Transverse colon (tissue), 4 donors: Measurements from ENCODE around the gene TMC6. TPM values are rescaled to one million over a fixed set of nuclear protein-coding genes. Genes with fewer than 3 reads are reported as not detected.

ENCODE experiments used
- DNase-seq: peaks from one replicate; pipeline ENCODE4 v3.0.0-alpha.2; 2019
- H3K27ac ChIP-seq, 4 donors: fragments of 200-600 bp; sonication (generic); 2 replicates each; pipeline ENCODE4 v1.5.1; 2016 to 2018; ENCODE audit warnings: inconsistent platforms in 4 of 4
- H3K27me3 ChIP-seq: fragments of 200-600 bp; sonication (generic); 2 replicates; pipeline ENCODE4 v1.5.1; 2017; ENCODE audit warnings: inconsistent platforms
- H3K36me3 ChIP-seq, 4 donors: fragments of 200-600 bp; sonication (generic); 2 replicates each; pipeline ENCODE4 v1.5.1; 2017 to 2019; ENCODE audit warnings: inconsistent platforms in 4 of 4
- H3K4me1 ChIP-seq, 4 donors: fragments of 200-600 bp; sonication (generic); 2 replicates each; pipeline ENCODE4 v1.5.1; 2017 to 2020; ENCODE audit warnings: inconsistent platforms in 4 of 4
- H3K4me3 ChIP-seq, 4 donors: fragments of 200-600 bp; sonication (generic); 1 replicate in 1 of 4; 2 replicates in 3 of 4; pipeline versions ENCODE4 v1.5.1 to v1.6.1; 2017 to 2019; ENCODE audit warnings: inconsistent platforms in 4 of 4
- H3K9me3 ChIP-seq, 2 donors: fragments of 200-600 bp; sonication (generic); 2 replicates each; pipeline ENCODE4 v1.5.1; 2017 to 2019; ENCODE audit warnings: inconsistent platforms in 2 of 2
- CTCF ChIP-seq, 5 experiments: fragments of 200-600 bp in 3 of 5; fragments of 450-650 bp in 2 of 5; sonication (generic) in 3 of 5; IDR thresholded peaks; 1 replicate in 2 of 5; 2 replicates in 3 of 5; pipeline ENCODE4 v1.5.1; 2016 to 2017; ENCODE audit warnings: antibody characterized with exemption in 5 of 5, inconsistent platforms in 3 of 5, mild to moderate bottlenecking in 2 of 5, moderate library complexity in 1 of 5
- EP300 ChIP-seq: sonication (generic); formaldehyde crosslinking; IDR thresholded peaks from one replicate; pipeline ENCODE4 v1.6.1; 2017; ENCODE audit warnings: antibody characterized with exemption, low read depth
- POLR2A ChIP-seq: fragments of 450-650 bp; IDR thresholded peaks from one replicate; pipeline ENCODE4 v1.6.1; 2016; ENCODE audit warnings: antibody characterized with exemption, mild to moderate bottlenecking, moderate library complexity
- POLR2AphosphoS5 ChIP-seq, 3 donors: sonication (generic); formaldehyde crosslinking; IDR thresholded peaks; one replicate each; pipeline ENCODE4 v1.6.1; 2016; ENCODE audit warnings: antibody characterized with exemption in 3 of 3
- WGBS, 2 donors: methylation state at CpG; one replicate each; pipeline ENCODE4 v1.1.5; 2018; ENCODE audit warnings: low coverage in 1 of 2; 5-methylcytosine and 5-hydroxymethylcytosine counted together
- in situ Hi-C, 4 donors: fragments of 200-750 bp; cut with MboI; loops; one replicate each; pipeline versions ENCODE4 v1.15.0 to v1.15.1; 2017; ENCODE audit warnings: low sequenced_read_pairs in 3 of 4, low pct_ligation_motif_present in 1 of 4, low pct_unique_long_range_greater_than_20kb in 1 of 4
- intact Hi-C: fragments of 100-400 bp; cut with DNase I; formaldehyde crosslinking; loops from one replicate; pipeline ENCODE4 v1.15.1; 2023; ENCODE audit warnings: low total_unique reads
- total RNA-seq, 4 donors: library from RNA; depleted of rRNA; stranded (reverse); fragments of >200 nt; gene quantifications; one replicate each; pipeline ENCODE4 v1.1.0, GENCODE V29; 2016

TMC6 gene
- total RNA-seq, 4 donors from 2014 or later = 39.7 to 181 (median 68.0) TPM

- Histone ChIP-seq H3K27ac (peak overlapping the region; percentile 85 to 95 (median 92)), H3K27me3 (no peaks in the 10 kb centered on the region), H3K36me3 (no peaks in the 10 kb centered on the region), H3K9me3 (no peaks in the 10 kb centered on the region), H3K4me3 (no peak overlapping the region), H3K4me1 (peaks cover 58 to 82% (median 69%) of the 10 kb centered on the region in 4 donors)
- TF ChIP-seq CTCF (IDR thresholded peaks at IDR 0.05) = no peak
- TF ChIP-seq POLR2A = no peak
- TF ChIP-seq EP300 = no peak
- no peak for TF ChIP-seq POLR2AphosphoS5 (IDR thresholded peaks at IDR 0.05)
- in situ Hi-C loops (loop anchor here in 2 of 4 donors (10.0 kb wide), 1 partner anchor 56 kb away; no protein-coding TSS in a partner anchor), intact Hi-C loops (no loop called here)
- DNase-seq = no peak
- 70 to 80% methylated on average over 2 to 31 of the region's 31 CpGs for WGBS, 2 donors
Measured at GRCh38 chr17:78170692-78171590, 42.4 kb upstream of the TMC6 start.

DNA sequence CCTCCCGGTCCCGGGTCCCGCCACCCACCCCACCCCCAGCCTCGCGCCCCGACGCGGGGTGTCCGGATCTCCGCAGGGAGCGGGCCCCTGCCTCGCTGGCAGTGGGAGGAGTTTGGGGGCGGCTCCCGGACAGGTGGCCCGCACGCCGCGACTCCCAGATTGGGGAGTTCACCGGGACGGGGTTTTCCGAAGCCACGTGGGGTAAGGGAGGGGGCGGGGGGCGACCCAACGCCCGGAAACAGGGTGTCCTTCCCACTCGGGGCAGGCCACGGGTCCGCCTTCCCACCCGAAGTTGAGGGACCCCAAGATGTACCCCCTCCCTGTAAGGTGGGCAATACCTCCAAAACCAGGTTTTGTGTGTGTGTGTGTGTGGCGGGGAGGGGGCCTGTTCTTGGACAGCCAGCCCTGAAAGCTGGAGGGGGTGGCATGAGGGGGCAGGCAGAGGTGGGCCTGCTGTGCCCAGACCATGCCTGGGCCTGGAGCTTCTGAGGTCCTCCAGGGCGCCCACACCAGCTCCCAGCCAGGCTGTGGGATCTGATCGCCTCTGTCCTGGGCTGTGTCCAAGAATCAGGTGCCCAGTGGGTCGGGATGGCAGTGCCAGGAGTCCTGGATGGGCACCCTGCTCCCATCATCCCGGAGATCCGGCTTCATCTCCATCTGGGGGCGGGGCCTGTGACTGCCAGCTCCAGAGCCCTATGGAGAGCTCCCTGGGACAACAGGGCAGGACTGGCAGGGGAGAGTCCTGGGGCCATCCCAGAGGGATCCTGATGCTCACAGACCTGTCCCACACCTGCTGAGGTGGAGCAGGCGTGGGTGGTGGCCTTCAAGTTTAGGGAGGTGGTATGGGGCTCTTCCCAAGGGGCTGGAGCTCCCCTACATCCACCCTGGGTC lies 40.6 kb upstream of the TMC6 start:
- H3K9me3 ChIP-seq = no peaks in the 10 kb centered on the region
- H3K36me3 ChIP-seq = no peaks in the 10 kb centered on the region
- peak; percentile 85 for DNase-seq
- intact Hi-C loops (no loop called here), in situ Hi-C loops (no loop called here)
- whole genome bisulfite sequencing, 2 donors = 12% methylated on average over 23 of the region's 38 CpGs; no CpG with 5 or more reads in 1 of the 2 donors
- no peak for TF ChIP-seq POLR2A
- no peak for TF ChIP-seq EP300
- no peak for TF ChIP-seq POLR2AphosphoS5 (IDR thresholded peaks at IDR 0.05)
- no peak for TF ChIP-seq CTCF (IDR thresholded peaks at IDR 0.05)
- no peaks in the 10 kb centered on the region for H3K27me3 ChIP-seq
- H3K4me1 ChIP-seq = peaks cover 40 to 64% (median 52%) of the 10 kb centered on the region in 4 donors
- peak overlapping the region; percentile 69 to 96 (median 93) for H3K4me3 ChIP-seq
- peak overlapping the region; percentile 90 to 95 (median 92) for H3K27ac ChIP-seq

- peak within 1 kb of the TSS; percentile 69 to 96 (median 93) for H3K4me3 ChIP-seq
- peak; percentile 91 for DNase-seq
- peak within 1 kb of the TSS; percentile 90 to 95 (median 92) for H3K27ac ChIP-seq
- H3K27me3 ChIP-seq = no peaks in the 10 kb centered on the region
- no peaks in the 10 kb centered on the region for H3K9me3 ChIP-seq
- peaks cover 33 to 56% (median 44%) of the 10 kb centered on the region in 4 donors for H3K4me1 ChIP-seq
- in situ Hi-C loops = no loop called here
- WGBS, 2 donors = 0% methylated on average over 46 of the region's 84 CpGs; no CpG with 5 or more reads in 1 of the 2 donors
- intact Hi-C loops = no loop called here
- no peak for TF ChIP-seq EP300
- peak; percentile 67 to 94 (median 93) for TF ChIP-seq POLR2AphosphoS5 (IDR thresholded peaks at IDR 0.05)
- peak; percentile 58 for TF ChIP-seq POLR2A
- no peaks in the 10 kb centered on the region for H3K36me3 ChIP-seq
Measured at GRCh38 chr17:78168242-78168902, 39.8 kb upstream of the TMC6 start, which contains the start of gene SYNGR2. SYNGR2 (plus strand) TSS chr17:78168581; CDS start chr17:78168617, 36 bp downstream.

DNA sequence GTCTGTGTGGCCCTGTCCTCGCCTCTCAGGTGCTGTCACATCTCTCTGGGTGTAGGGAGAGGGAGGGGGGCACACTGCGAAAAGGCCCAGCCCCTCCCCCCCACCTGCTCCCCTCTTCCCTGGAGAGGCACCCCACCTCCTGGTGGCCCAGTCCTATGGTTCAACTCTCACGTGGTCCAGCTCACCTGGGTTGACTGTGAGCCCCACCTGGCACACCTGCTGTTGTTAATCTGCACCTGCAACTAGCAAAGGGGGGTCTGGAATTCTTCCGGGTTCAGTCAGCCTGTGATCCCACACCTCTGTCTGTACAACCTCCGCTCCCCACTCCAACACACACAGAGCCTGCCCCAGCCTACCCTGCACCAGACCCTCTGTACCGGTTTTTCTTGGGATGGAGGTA lies 37.9 kb upstream of the TMC6 start:
- intact Hi-C loops = no loop called here
- H3K27ac ChIP-seq = peak overlapping the region in 1 of 4 donors; percentile 95
- H3K4me3 ChIP-seq = no peak overlapping the region
- no peaks in the 10 kb centered on the region for H3K9me3 ChIP-seq
- peaks cover 14 to 37% (median 25%) of the 10 kb centered on the region in 4 donors for H3K4me1 ChIP-seq
- no peak for DNase-seq
- WGBS, 2 donors = 48% methylated on average over 6 of the region's 6 CpGs; no CpG with 5 or more reads in 1 of the 2 donors
- H3K36me3 ChIP-seq = no peaks in the 10 kb centered on the region
- no peak for TF ChIP-seq POLR2A
- no peak for TF ChIP-seq EP300
- no peak for TF ChIP-seq POLR2AphosphoS5 (IDR thresholded peaks at IDR 0.05)
- TF ChIP-seq CTCF (IDR thresholded peaks at IDR 0.05) = no peak
- H3K27me3 ChIP-seq = no peaks in the 10 kb centered on the region
- in situ Hi-C loops = no loop called here
